GM12878 (cell line): ENCODE measurements around the gene MOG. TPM values are rescaled to one million over a fixed set of nuclear protein-coding genes. Genes with fewer than 3 reads are reported as not detected.
"Not testable (repeated sequence)": the region's sequence is repeated elsewhere in the genome, so short reads cannot be mapped to it uniquely, and the experiment has no call there.

Experiments
- ATAC-seq: fragments of 200-7000 bp; cut with Tn5 transposase; 3 replicates; pipeline ENCODE4 v1.9.1; 2020; ENCODE audit warnings: mild to moderate bottlenecking, moderate library complexity
- BruUV-seq: library from RNA; stranded (reverse); fragments of 400-500 nt; replicated peaks from 2 replicates; lab custom pipeline; 2021; lab: Mats Ljungman, UMichigan
- CTCF ChIA-PET: fragments of 300-600 bp; sonication (Branson Sonifier 250); formaldehyde crosslinking; extraction: SDS; loops from one replicate; lab custom pipeline; 2021; ENCODE audit warnings: inconsistent platforms; lab: Yijun Ruan, JAX
- POLR2A ChIA-PET: fragments of 350-600 bp; formaldehyde crosslinking; extraction: SDS; loops from one replicate; lab custom pipeline; 2021; ENCODE audit warnings: inconsistent platforms; lab: Charles Lee
- RAD21 ChIA-PET: fragments of 300-600 bp; sonication (Branson Sonifier 250); formaldehyde crosslinking; loops from one replicate; lab custom pipeline; 2023; ENCODE audit warnings: antibody characterized with exemption; ENCODE audit not compliant: unreplicated experiment; lab: Charles Lee
- SMC1A ChIA-PET: fragments of 300-600 bp; sonication (Branson Sonifier 250); formaldehyde crosslinking; loops from one replicate; lab custom pipeline; 2023; ENCODE audit not compliant: unreplicated experiment, uncharacterized antibody; lab: Charles Lee
- DNase-seq: peaks from one replicate; pipeline ENCODE4 v3.0.0-alpha.2; 2011; ENCODE audit warnings: low read depth, low spot score
- FAIRE-seq: peaks from 3 replicates; lab custom pipeline; 2011; peaks lifted over from hg19 to GRCh38; lab: Jason Lieb, UNC
- H2AFZ ChIP-seq: 2 replicates; pipeline ENCODE4 v1.6.0; 2011; ENCODE audit warnings: low read depth, low read length, control low read depth; ENCODE audit not compliant: control insufficient read depth
- H3K27ac ChIP-seq: 2 replicates; pipeline ENCODE4 v1.5.1; 2011; ENCODE audit warnings: control low read depth; ENCODE audit not compliant: control insufficient read depth, insufficient read depth
- H3K27me3 ChIP-seq, 2 experiments: replicated peaks in 1 of 2; 2 replicates each; pipeline versions ENCODE4 v1.6.0 to v1.6.1; 2011; ENCODE audit warnings: low read length in 1 of 2; ENCODE audit not compliant: control insufficient read depth in 2 of 2, insufficient read depth in 2 of 2
- H3K36me3 ChIP-seq, 2 experiments: 2 replicates each; pipeline ENCODE4 v1.5.1; 2011; ENCODE audit warnings: low read length in 1 of 2; ENCODE audit not compliant: control insufficient read depth in 2 of 2, insufficient read depth in 2 of 2
- H3K4me1 ChIP-seq: 2 replicates; pipeline ENCODE4 v1.6.1; 2011; ENCODE audit warnings: mild to moderate bottlenecking, low read length, moderate library complexity, mixed read lengths; ENCODE audit not compliant: control insufficient read depth, insufficient read depth
- H3K4me2 ChIP-seq: 2 replicates; pipeline ENCODE4 v1.6.0; 2011; ENCODE audit warnings: control low read depth; ENCODE audit not compliant: control insufficient read depth, insufficient read depth
- H3K4me3 ChIP-seq: fragments of 200-600 bp; sonication (generic); 2 replicates; pipeline ENCODE4 v1.5.1; 2016
- H3K79me2 ChIP-seq: 2 replicates; pipeline ENCODE4 v1.6.0; 2011; ENCODE audit warnings: low read length; ENCODE audit not compliant: control insufficient read depth, insufficient read depth
- H3K9ac ChIP-seq: 2 replicates; pipeline ENCODE4 v1.8.0; 2011; ENCODE audit warnings: low read length, control low read depth, mixed read lengths; ENCODE audit not compliant: control insufficient read depth, insufficient read depth
- H3K9me3 ChIP-seq: replicated peaks from 3 replicates; pipeline ENCODE4 v1.5.1; 2011; ENCODE audit warnings: mild to moderate bottlenecking, low read length; ENCODE audit not compliant: control insufficient read depth, insufficient read depth
- H4K20me1 ChIP-seq: 2 replicates; pipeline ENCODE4 v1.6.0; 2011; ENCODE audit not compliant: control insufficient read depth, insufficient read depth
- EED ChIP-seq: sonication (generic); IDR thresholded peaks from 2 replicates; pipeline ENCODE4 v1.6.1; 2016; ENCODE audit warnings: antibody characterized with exemption, low read depth
- NR2F1 ChIP-seq: fragments of 450-650 bp; conservative IDR thresholded peaks from 2 replicates; pipeline ENCODE4 v1.6.1; 2017; ENCODE audit warnings: mild to moderate bottlenecking
- SUZ12 ChIP-seq: fragments of 200-600 bp; sonication (generic); IDR thresholded peaks from one replicate; pipeline ENCODE4 v1.6.1; 2018; ENCODE audit warnings: antibody characterized with exemption, mild to moderate bottlenecking; ENCODE audit not compliant: unreplicated experiment
- WGBS: methylation state at CpG from one replicate; pipeline ENCODE4 v1.1.6; 2016; ENCODE audit warnings: low lambda C conversion rate; ENCODE audit not compliant: insufficient replicate concordance, insufficient coverage; ENCODE audit errors: missing lambda C conversion rate; 5-methylcytosine and 5-hydroxymethylcytosine counted together
- in situ Hi-C: fragments of 300-500 bp; cut with MboI; formaldehyde crosslinking; loops from 9 replicates; pipeline ENCODE4 v1.14.3; 2018; ENCODE audit warnings: mixed read lengths
- intact Hi-C: fragments of 100-400 bp; cut with micrococcal nuclease; formaldehyde crosslinking; loops from one replicate; pipeline ENCODE4 v1.14.2; 2022; ENCODE audit not compliant: unreplicated experiment
- polyA plus RNA-seq, 11 experiments: library from polyadenylated mRNA; depleted of rRNA in 4 of 11; unstranded in 6 of 11; stranded (reverse) in 5 of 11; fragments of >200 nt; fragmentation: Nextera tagmentation in 4 of 11; fragmentation: Illumina TruSeq in 1 of 11; extraction: Ambion mirVana in 4 of 11; extraction: Trizol in 1 of 11; gene quantifications; 1 replicate in 1 of 11; 2 replicates in 10 of 11; pipeline versions ENCODE4 v1.2.1 to v1.2.3, GENCODE V29; 2011 to 2016; ENCODE audit warnings: inconsistent platforms in 2 of 11, missing spikeins in 2 of 11, low read depth in 1 of 11
- total RNA-seq, 4 experiments: library from RNA; depleted of rRNA in 3 of 4; stranded (reverse); fragments of >200 nt in 3 of 4; fragmentation: Illumina TruSeq in 1 of 4; extraction: Trizol in 1 of 4; gene quantifications; 2 replicates each; pipeline versions ENCODE4 v1.2.1 to v1.2.3, GENCODE V29; 2013 to 2021

Gene MOG
- total and polyA plus RNA-seq, 10 of the 15 experiments (the other 5 are each of a cell fraction or from before 2014, with no cell fraction given) = not detected

- FAIRE-seq = no peak
- no peak for TF ChIP-seq EED
- no peak for TF ChIP-seq NR2F1
- no peak for TF ChIP-seq SUZ12
- no peak overlapping the region for H3K27ac ChIP-seq
- no peak overlapping the region for H3K4me3 ChIP-seq
- H2AFZ ChIP-seq = no peak overlapping the region
- H3K9ac ChIP-seq = no peak overlapping the region
- H3K4me1 ChIP-seq = peaks cover 11% of the 10 kb centered on the region
- H3K36me3 ChIP-seq = no peaks in the 10 kb centered on the region
- ChIA-PET RAD21 (no interaction called here), POLR2A (no interaction called here), CTCF (interaction anchor here (1.9 kb wide), 1 partner anchor 11 kb away, joined by 12 read pairs; no protein-coding TSS in a partner anchor), SMC1A (interaction anchor here (0.7 kb wide), 1 partner anchor 11 kb away, joined by 4 read pairs; no protein-coding TSS in a partner anchor)
- no peaks in the 10 kb centered on the region for H3K27me3 ChIP-seq
- in situ Hi-C loops (no loop called here), intact Hi-C loops (no loop called here)
- BruUV-seq = no TSS peak
- no peaks in the 10 kb centered on the region for H4K20me1 ChIP-seq
- no peak for ATAC-seq
- 85% methylated on average over 3 of the region's 3 CpGs for WGBS
- DNase-seq = no peak
- no peaks in the 10 kb centered on the region for H3K9me3 ChIP-seq
- H3K4me2 ChIP-seq = no peak overlapping the region
- H3K79me2 ChIP-seq = no peaks in the 10 kb centered on the region
Measured at GRCh38 chr6:29661071-29661470, 4.2 kb downstream of the MOG start.

GRCh38 chr6:29661502-29662141 is 4.7 kb downstream of the MOG start:
- FAIRE-seq, H3K27me3 ChIP-seq, ATAC-seq, intact Hi-C loops, H2AFZ ChIP-seq, H3K79me2 ChIP-seq, H3K9ac ChIP-seq, BruUV-seq, RAD21 ChIA-PET, H4K20me1 ChIP-seq, in situ Hi-C loops, H3K9me3 ChIP-seq, H3K4me2 ChIP-seq, POLR2A ChIA-PET, H3K27ac ChIP-seq, H3K36me3 ChIP-seq, H3K4me1 ChIP-seq, H3K4me3 ChIP-seq, DNase-seq: not testable (repeated sequence)
- WGBS = 71% methylated on average over 13 of the region's 14 CpGs
- CTCF ChIA-PET = interaction anchor here (0.6 to 1.9 kb wide), 2 partner anchors 11 to 72 kb away, joined by 3 to 12 read pairs; no protein-coding TSS in a partner anchor
- SMC1A ChIA-PET = interaction anchor here (0.7 kb wide), 1 partner anchor 11 kb away, joined by 4 read pairs; no protein-coding TSS in a partner anchor
